Measurements from ENCODE around the gene MELK. TPM values are rescaled to one million over a fixed set of nuclear protein-coding genes. Genes with fewer than 3 reads are reported as not detected.
A peak's percentile ranks its signal among the peaks of the same experiment; 100 is the strongest.

Gene MELK
- total RNA-seq, 1 donor from 2014 or later: 11.0 TPM

- Mint-ChIP-seq H3K27me3 (ENCODE audit: unreplicated experiment) (no peaks in the 10 kb centered on the region), H3K9me3 (ENCODE audit: unreplicated experiment) (no peaks in the 10 kb centered on the region), H3K4me3 (ENCODE audit: unreplicated experiment) (no peak overlapping the region), H3K27ac (ENCODE audit: unreplicated experiment) (no peak overlapping the region), H3K4me1 (ENCODE audit: unreplicated experiment) (peaks cover 11% of the 10 kb centered on the region), H3K36me3 (ENCODE audit: unreplicated experiment) (no peaks in the 10 kb centered on the region)
- DNase-seq (ENCODE audit: extremely low spot score, unreplicated experiment): no peak
- TF ChIP-seq CTCF (IDR thresholded peaks at IDR 0.05): no peak
Observed at GRCh38 chr9:36623280-36623679, 50.6 kb downstream of the MELK start.

GRCh38 chr9:36625006-36625615, 52.4 kb downstream of the MELK start:
- H3K27ac Mint-ChIP-seq (ENCODE audit: unreplicated experiment): peak overlapping the region; percentile 59
- TF ChIP-seq CTCF (IDR thresholded peaks at IDR 0.05): no peak

GRCh38 chr9:36632892-36633291, 60.2 kb downstream of the MELK start:
- Mint-ChIP-seq H3K9me3 (ENCODE audit: unreplicated experiment) (no peaks in the 10 kb centered on the region), H3K4me1 (ENCODE audit: unreplicated experiment) (no peaks in the 10 kb centered on the region), H3K27ac (ENCODE audit: unreplicated experiment) (no peak overlapping the region), H3K4me3 (ENCODE audit: unreplicated experiment) (no peak overlapping the region), H3K27me3 (ENCODE audit: unreplicated experiment) (no peaks in the 10 kb centered on the region), H3K36me3 (ENCODE audit: unreplicated experiment) (no peaks in the 10 kb centered on the region)
- peak; percentile 68 for TF ChIP-seq CTCF (IDR thresholded peaks at IDR 0.05)
- DNase-seq (ENCODE audit: extremely low spot score, unreplicated experiment): no peak

More at GRCh38 chr9:36625006-36625615, 52.4 kb downstream of the MELK start:
- no peaks in the 10 kb centered on the region for H3K27me3 Mint-ChIP-seq (ENCODE audit: unreplicated experiment)
- no peaks in the 10 kb centered on the region for H3K9me3 Mint-ChIP-seq (ENCODE audit: unreplicated experiment)
- H3K36me3 Mint-ChIP-seq (ENCODE audit: unreplicated experiment): no peaks in the 10 kb centered on the region
- DNase-seq (ENCODE audit: extremely low spot score, unreplicated experiment): no peak
- peaks cover 11% of the 10 kb centered on the region for H3K4me1 Mint-ChIP-seq (ENCODE audit: unreplicated experiment)
- no peak overlapping the region for H3K4me3 Mint-ChIP-seq (ENCODE audit: unreplicated experiment)

GRCh38 chr9:36637491-36638270, 65.0 kb downstream of the MELK start:
- no peaks in the 10 kb centered on the region for H3K4me1 Mint-ChIP-seq (ENCODE audit: unreplicated experiment)
- H3K4me3 Mint-ChIP-seq (ENCODE audit: unreplicated experiment): no peak overlapping the region
- peaks cover 3% of the 10 kb centered on the region for H3K36me3 Mint-ChIP-seq (ENCODE audit: unreplicated experiment)
- DNase-seq (ENCODE audit: extremely low spot score, unreplicated experiment): no peak
- H3K9me3 Mint-ChIP-seq (ENCODE audit: unreplicated experiment): no peaks in the 10 kb centered on the region
- H3K27me3 Mint-ChIP-seq (ENCODE audit: unreplicated experiment): no peaks in the 10 kb centered on the region
- no peak overlapping the region for H3K27ac Mint-ChIP-seq (ENCODE audit: unreplicated experiment)
- no peak for TF ChIP-seq CTCF (IDR thresholded peaks at IDR 0.05)

- H3K36me3 Mint-ChIP-seq (ENCODE audit: unreplicated experiment): peaks cover 3% of the 10 kb centered on the region
- H3K4me3 Mint-ChIP-seq (ENCODE audit: unreplicated experiment): no peak overlapping the region
- no peaks in the 10 kb centered on the region for H3K27me3 Mint-ChIP-seq (ENCODE audit: unreplicated experiment)
- no peaks in the 10 kb centered on the region for H3K9me3 Mint-ChIP-seq (ENCODE audit: unreplicated experiment)
- H3K4me1 Mint-ChIP-seq (ENCODE audit: unreplicated experiment): no peaks in the 10 kb centered on the region
- no peak overlapping the region for H3K27ac Mint-ChIP-seq (ENCODE audit: unreplicated experiment)
- no peak for DNase-seq (ENCODE audit: extremely low spot score, unreplicated experiment)
- TF ChIP-seq CTCF (IDR thresholded peaks at IDR 0.05): no peak
Observed at GRCh38 chr9:36640771-36641381, 68.2 kb downstream of the MELK start.
